Measurements from ENCODE around the gene SHOC2. TPM values are rescaled to one million over a fixed set of nuclear protein-coding genes. Genes with fewer than 3 reads are reported as not detected.

The SHOC2 gene
- total RNA-seq, 2 donors from 2014 or later: 32.9 to 48.9 TPM

DNA sequence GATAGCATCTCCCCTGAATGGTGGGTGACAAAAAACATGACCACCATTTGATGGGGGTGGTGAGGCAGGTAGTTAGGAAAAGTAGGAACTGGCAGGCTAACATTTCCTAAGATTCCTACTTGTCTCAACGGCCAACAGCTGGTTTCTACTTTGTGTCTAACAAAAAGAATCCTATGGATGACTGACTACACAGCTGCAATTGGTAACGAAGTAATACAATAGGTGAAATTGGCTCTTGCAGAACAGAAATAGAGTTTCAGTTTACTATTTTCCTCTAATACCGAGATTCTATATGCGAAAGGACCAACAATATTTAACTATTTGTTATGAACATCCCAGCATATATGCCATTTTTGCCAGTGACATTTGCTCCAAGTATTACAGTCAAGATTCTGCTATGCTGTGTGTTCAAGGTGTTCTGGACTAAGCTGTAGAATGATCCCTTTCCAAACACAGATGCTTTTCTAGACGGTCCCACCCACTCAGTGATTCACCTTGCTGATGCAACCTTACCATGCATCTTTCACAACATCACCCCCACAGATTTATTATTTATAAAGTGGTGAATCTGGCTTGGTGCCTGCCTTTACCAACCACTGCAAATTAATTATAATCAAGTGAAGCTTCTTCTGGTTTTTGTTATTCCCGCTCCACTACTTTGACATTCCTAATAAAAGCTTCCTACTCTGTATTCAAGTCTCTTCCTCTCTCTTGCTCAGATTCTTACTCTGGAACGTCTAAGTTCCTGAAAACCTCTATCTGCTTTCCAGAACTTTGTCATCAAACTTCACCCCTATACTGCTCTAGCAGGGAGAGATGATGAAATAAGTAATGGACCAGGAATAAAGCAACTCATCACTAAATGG lies 17.2 kb upstream of the SHOC2 start:
- Histone ChIP-seq H3K9me3 (no peaks in the 10 kb centered on the region), H3K36me3 (peaks cover 26% of the 10 kb centered on the region), H3K4me3 (no peak overlapping the region), H3K4me1 (no peaks in the 10 kb centered on the region), H3K27me3 (no peaks in the 10 kb centered on the region), H3K27ac (no peak overlapping the region)
- no peak for DNase-seq (ENCODE audit: low spot score)
- TF ChIP-seq, protein P1, sequence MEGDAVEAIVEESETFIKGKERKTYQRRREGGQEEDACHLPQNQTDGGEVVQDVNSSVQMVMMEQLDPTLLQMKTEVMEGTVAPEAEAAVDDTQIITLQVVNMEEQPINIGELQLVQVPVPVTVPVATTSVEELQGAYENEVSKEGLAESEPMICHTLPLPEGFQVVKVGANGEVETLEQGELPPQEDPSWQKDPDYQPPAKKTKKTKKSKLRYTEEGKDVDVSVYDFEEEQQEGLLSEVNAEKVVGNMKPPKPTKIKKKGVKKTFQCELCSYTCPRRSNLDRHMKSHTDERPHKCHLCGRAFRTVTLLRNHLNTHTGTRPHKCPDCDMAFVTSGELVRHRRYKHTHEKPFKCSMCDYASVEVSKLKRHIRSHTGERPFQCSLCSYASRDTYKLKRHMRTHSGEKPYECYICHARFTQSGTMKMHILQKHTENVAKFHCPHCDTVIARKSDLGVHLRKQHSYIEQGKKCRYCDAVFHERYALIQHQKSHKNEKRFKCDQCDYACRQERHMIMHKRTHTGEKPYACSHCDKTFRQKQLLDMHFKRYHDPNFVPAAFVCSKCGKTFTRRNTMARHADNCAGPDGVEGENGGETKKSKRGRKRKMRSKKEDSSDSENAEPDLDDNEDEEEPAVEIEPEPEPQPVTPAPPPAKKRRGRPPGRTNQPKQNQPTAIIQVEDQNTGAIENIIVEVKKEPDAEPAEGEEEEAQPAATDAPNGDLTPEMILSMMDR (IDR thresholded peaks at IDR 0.05): no peak

DNA sequence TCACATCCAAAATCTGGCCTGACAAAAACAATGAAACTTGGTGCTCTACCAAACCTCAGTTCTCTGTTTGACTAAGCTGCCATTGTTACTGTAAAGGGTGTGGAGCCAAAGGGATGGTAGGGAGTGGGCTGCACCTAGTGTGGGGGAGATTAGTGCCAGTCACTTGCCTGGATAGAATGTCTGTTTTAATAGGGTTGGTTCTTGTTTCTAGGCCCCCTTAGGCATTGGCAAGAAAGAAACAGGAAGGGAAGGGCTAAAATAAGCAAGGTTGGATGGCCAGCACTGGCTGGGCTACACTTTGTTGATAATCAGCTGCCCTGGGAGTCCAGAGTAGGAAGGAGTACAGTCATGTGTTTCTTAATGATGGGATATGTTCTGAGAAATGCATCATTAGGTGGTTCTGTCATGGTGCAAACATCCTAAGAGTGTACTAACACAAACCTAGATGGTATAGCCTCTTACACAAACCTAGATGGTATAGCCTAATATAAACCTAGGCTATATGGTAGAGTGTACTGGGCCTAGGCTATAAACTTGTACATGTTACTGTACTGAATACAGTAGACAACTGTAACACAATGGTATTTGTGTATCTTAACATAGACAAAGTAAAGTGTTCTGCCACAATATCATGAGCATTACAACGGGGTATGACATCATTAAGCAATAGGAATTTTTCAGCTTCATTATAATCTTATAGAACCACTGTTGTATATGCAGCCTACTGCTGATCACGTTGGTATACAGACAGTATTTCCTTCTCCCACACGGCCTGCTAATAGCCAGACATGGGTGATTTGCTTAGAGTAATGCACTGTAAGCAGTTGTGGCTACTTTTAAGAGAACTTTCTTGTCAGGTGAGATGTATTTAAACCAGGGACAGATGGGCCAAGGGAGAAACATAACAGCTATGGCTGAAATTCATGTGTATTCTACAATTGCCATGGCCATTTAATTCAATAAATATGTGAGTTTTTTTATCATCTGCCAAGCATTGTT lies 15.8 kb upstream of the SHOC2 start:
- TF ChIP-seq, protein P1 (IDR thresholded peaks at IDR 0.05): no peak
- H3K9me3 ChIP-seq: no peaks in the 10 kb centered on the region
- H3K27ac ChIP-seq: no peak overlapping the region
- no peaks in the 10 kb centered on the region for H3K4me1 ChIP-seq
- H3K4me3 ChIP-seq: no peak overlapping the region
- no peak for DNase-seq (ENCODE audit: low spot score)
- H3K36me3 ChIP-seq: peaks cover 17% of the 10 kb centered on the region
- no peaks in the 10 kb centered on the region for H3K27me3 ChIP-seq

DNA sequence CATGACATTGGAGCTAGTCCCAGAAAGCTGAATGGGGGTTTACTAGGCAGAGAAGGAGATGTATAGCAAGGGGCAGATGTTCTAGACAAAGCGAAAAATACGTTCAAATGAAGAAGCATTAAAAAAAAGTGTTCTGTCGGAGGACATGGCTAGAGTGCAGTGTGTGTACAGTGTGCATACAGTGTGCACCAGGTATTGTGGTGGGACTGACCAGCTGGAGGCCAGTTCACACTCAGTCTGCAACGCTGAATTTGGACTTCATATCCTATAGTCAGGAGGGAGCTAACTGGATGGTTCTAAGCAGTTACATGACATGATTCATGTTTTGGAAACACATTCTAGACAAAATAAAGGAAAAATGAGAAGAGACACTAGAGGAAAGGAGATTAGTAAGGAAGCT lies 9.3 kb upstream of the SHOC2 start:
- Histone ChIP-seq H3K9me3 (no peaks in the 10 kb centered on the region), H3K27ac (no peak overlapping the region), H3K36me3 (no peaks in the 10 kb centered on the region), H3K4me3 (no peak overlapping the region), H3K27me3 (no peaks in the 10 kb centered on the region), H3K4me1 (no peaks in the 10 kb centered on the region)
- TF ChIP-seq, protein P1 (IDR thresholded peaks at IDR 0.05): no peak
- no peak for DNase-seq (ENCODE audit: low spot score)

DNA sequence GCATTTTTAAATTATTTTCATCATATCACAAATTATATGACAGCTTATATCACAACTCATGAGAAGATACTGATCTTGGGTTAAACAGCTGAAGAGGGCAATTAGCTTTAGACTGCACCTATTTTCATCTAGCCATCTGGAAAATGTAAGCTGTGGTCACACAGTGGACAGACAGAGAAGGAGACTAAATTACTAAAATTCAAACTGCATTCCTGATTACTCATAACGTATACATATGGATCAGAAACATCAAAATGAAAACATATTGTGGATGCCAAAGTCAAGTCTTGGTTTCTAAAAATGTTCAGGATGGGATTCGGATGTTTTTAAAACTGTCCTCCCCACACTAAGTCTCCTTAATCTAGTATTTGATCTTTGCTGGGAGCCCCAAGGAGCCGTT lies 7.0 kb upstream of the SHOC2 start:
- Histone ChIP-seq H3K4me1 (peaks cover 0 to under 1% of the 10 kb centered on the region in 2 donors), H3K4me3 (no peak overlapping the region), H3K27me3 (no peaks in the 10 kb centered on the region), H3K9me3 (no peaks in the 10 kb centered on the region), H3K36me3 (no peaks in the 10 kb centered on the region), H3K27ac (no peak overlapping the region)
- DNase-seq (ENCODE audit: low spot score): no peak
- TF ChIP-seq, protein P1 (IDR thresholded peaks at IDR 0.05): no peak

DNA sequence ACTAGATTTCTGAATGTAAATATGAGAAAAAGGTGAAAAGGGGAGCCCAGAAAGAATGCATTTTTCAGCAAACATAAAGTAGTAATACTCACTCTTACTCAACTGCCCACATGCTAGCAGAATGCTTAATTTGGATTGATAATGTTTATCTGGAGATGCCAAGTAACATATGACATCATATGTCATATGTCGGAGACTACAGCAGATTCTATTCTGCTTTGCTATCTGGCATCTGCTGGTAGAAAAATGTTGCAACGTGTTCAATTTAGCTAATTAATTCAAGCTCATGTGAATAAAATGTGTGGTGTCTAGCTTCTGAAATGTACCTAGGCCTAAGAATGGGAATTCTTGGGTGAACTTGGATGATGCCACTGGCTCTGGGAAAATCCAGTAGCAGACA lies 5.0 kb upstream of the SHOC2 start:
- TF ChIP-seq, protein P1 (IDR thresholded peaks at IDR 0.05): no peak
- no peak overlapping the region for H3K27ac ChIP-seq

More for the DNA sequence above, 5.0 kb upstream of the SHOC2 start:
- H3K27me3 ChIP-seq: no peaks in the 10 kb centered on the region
- DNase-seq (ENCODE audit: low spot score): no peak
- no peaks in the 10 kb centered on the region for H3K36me3 ChIP-seq
- peaks cover 0 to 10% of the 10 kb centered on the region in 2 donors for H3K4me1 ChIP-seq
- H3K9me3 ChIP-seq: no peaks in the 10 kb centered on the region
- H3K4me3 ChIP-seq: no peak overlapping the region

Data from right atrium auricular region (tissue), 2 donors.